SU-DHL-6 (cell line): ENCODE results near the gene MEIOSIN.

ENCODE experiments used
- EZH2phosphoT487 ChIP-seq: fragments of 200-600 bp; sonication (generic), shearing (Covaris generic); conservative IDR thresholded peaks from 2 replicates; pipeline ENCODE4 v1.6.1; 2018; ENCODE audit warnings: mild to moderate bottlenecking, antibody characterized with exemption, low read length, moderate library complexity, mixed read lengths
- TF ChIP-seq, protein P1 (sequence below): fragments of 200-600 bp; sonication (generic); IDR thresholded peaks from one replicate; pipeline ENCODE4 v1.5.1; 2017; ENCODE audit warnings: antibody characterized with exemption, mild to moderate bottlenecking, low read length, moderate library complexity; ENCODE audit not compliant: insufficient read depth, poor library complexity, severe bottlenecking

DNA sequence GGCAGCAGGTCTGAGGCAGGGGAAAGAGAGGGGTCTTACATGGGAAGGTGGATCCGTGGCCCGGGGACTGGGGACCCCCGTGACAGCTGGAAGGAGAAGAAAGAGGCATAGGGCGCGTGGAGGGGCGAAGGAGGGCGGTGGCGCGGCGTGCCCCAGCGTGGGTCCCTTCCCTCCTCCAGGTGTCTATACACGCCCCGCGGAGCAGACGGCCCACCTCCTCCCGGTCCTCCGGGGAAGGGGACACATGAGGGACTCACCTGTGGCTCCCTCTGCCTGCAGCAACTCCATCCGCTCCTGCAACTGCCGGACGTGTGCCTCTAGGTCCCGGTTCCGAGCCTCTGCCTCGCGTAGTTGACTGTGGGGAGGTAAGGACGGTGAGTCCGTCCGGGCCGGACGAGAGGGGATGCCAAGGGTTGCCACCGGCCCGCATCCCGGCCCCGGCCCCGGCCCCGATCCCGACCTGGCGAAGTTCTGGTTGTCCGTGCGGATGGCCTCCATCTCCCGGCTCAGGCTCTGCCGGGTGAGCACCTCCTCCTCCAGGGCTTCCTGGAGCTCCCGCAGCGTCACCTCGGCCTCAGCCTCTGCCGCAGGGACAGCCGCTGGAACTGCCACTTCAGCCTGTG is 38.2 kb downstream of the MEIOSIN start:
- TF ChIP-seq, protein P1, sequence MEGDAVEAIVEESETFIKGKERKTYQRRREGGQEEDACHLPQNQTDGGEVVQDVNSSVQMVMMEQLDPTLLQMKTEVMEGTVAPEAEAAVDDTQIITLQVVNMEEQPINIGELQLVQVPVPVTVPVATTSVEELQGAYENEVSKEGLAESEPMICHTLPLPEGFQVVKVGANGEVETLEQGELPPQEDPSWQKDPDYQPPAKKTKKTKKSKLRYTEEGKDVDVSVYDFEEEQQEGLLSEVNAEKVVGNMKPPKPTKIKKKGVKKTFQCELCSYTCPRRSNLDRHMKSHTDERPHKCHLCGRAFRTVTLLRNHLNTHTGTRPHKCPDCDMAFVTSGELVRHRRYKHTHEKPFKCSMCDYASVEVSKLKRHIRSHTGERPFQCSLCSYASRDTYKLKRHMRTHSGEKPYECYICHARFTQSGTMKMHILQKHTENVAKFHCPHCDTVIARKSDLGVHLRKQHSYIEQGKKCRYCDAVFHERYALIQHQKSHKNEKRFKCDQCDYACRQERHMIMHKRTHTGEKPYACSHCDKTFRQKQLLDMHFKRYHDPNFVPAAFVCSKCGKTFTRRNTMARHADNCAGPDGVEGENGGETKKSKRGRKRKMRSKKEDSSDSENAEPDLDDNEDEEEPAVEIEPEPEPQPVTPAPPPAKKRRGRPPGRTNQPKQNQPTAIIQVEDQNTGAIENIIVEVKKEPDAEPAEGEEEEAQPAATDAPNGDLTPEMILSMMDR: no peak
- TF ChIP-seq EZH2phosphoT487: no peak
